ENCODE measurements around the gene AOPEP. TPM values are rescaled to one million over a fixed set of nuclear protein-coding genes. Genes with fewer than 3 reads are reported as not detected.
A peak's percentile ranks its signal among the peaks of the same experiment; 100 is the strongest.

Gene AOPEP
- total RNA-seq, 1 donor from 2014 or later: 305 TPM

GRCh38 chr9:94900222-94901018 lies 173.9 kb downstream of the AOPEP start:
- peak in 1 of 2 donors; percentile 87 for DNase-seq (ENCODE audit: extremely low spot score in 2 of 2)
- no peak for TF ChIP-seq CTCF (IDR thresholded peaks at IDR 0.05)
- TF ChIP-seq POLR2AphosphoS5 (IDR thresholded peaks at IDR 0.05; ENCODE audit: insufficient read depth in 1 of 2, low read depth in 1 of 2): peak in 1 of 2 donors; percentile 85
- TF ChIP-seq POLR2A (IDR thresholded peaks at IDR 0.05): no peak
- Histone ChIP-seq H3K9me3 (no peaks in the 10 kb centered on the region), H3K4me3 (peak overlapping the region; percentile 17 to 26), H3K4me1 (peaks cover 40% of the 10 kb centered on the region), H3K27ac (peak overlapping the region; percentile 90), H3K27me3 (no peaks in the 10 kb centered on the region), H3K36me3 (no peaks in the 10 kb centered on the region)
- intact Hi-C loops (cut with DNase I): no loop called here

- H3K27me3 ChIP-seq: no peaks in the 10 kb centered on the region
- peaks cover 40% of the 10 kb centered on the region for H3K4me1 ChIP-seq
- no peak overlapping the region for H3K4me3 ChIP-seq
- DNase-seq (ENCODE audit: extremely low spot score in 2 of 2): no peak
- no peaks in the 10 kb centered on the region for H3K36me3 ChIP-seq
- H3K27ac ChIP-seq: peak overlapping the region; percentile 90
- H3K9me3 ChIP-seq: no peaks in the 10 kb centered on the region
- intact Hi-C loops (cut with DNase I): no loop called here
- TF ChIP-seq POLR2A (IDR thresholded peaks at IDR 0.05) (no peak), CTCF (IDR thresholded peaks at IDR 0.05) (no peak), POLR2AphosphoS5 (IDR thresholded peaks at IDR 0.05; ENCODE audit: insufficient read depth in 1 of 2, low read depth in 1 of 2) (peak in 1 of 2 donors; percentile 9)
These were observed 174.5 kb downstream of the AOPEP start for GRCh38 chr9:94901019-94901363.

- Histone ChIP-seq H3K27me3 (no peaks in the 10 kb centered on the region), H3K36me3 (no peaks in the 10 kb centered on the region), H3K27ac (no peak overlapping the region), H3K9me3 (no peaks in the 10 kb centered on the region), H3K4me3 (no peak overlapping the region), H3K4me1 (peaks cover 40% of the 10 kb centered on the region)
- intact Hi-C loops (cut with DNase I): no loop called here
- DNase-seq (ENCODE audit: extremely low spot score in 2 of 2): peak in 1 of 2 donors; percentile 18
- TF ChIP-seq POLR2A (IDR thresholded peaks at IDR 0.05) (no peak), POLR2AphosphoS5 (IDR thresholded peaks at IDR 0.05; ENCODE audit: insufficient read depth in 1 of 2, low read depth in 1 of 2) (no peak), CTCF (IDR thresholded peaks at IDR 0.05) (no peak)
These were observed 177.5 kb downstream of the AOPEP start for GRCh38 chr9:94903961-94904421.

- Histone ChIP-seq H3K4me1 (peaks cover 39% of the 10 kb centered on the region), H3K27me3 (no peaks in the 10 kb centered on the region), H3K36me3 (no peaks in the 10 kb centered on the region), H3K27ac (no peak overlapping the region), H3K4me3 (no peak overlapping the region), H3K9me3 (no peaks in the 10 kb centered on the region)
- no peak for DNase-seq (ENCODE audit: extremely low spot score in 2 of 2)
- no peak for TF ChIP-seq POLR2A (IDR thresholded peaks at IDR 0.05)
- TF ChIP-seq POLR2AphosphoS5 (IDR thresholded peaks at IDR 0.05; ENCODE audit: insufficient read depth in 1 of 2, low read depth in 1 of 2): no peak
- TF ChIP-seq CTCF (IDR thresholded peaks at IDR 0.05): no peak
- intact Hi-C loops (cut with DNase I): no loop called here
These were observed 178.3 kb downstream of the AOPEP start for GRCh38 chr9:94904806-94905205.

- Histone ChIP-seq H3K4me1 (peaks cover 31% of the 10 kb centered on the region), H3K27ac (no peak overlapping the region), H3K36me3 (no peaks in the 10 kb centered on the region), H3K27me3 (no peaks in the 10 kb centered on the region), H3K4me3 (no peak overlapping the region), H3K9me3 (no peaks in the 10 kb centered on the region)
- intact Hi-C loops (cut with DNase I): no loop called here
- TF ChIP-seq POLR2A (IDR thresholded peaks at IDR 0.05) (no peak), POLR2AphosphoS5 (IDR thresholded peaks at IDR 0.05; ENCODE audit: insufficient read depth in 1 of 2, low read depth in 1 of 2) (no peak), CTCF (IDR thresholded peaks at IDR 0.05) (no peak)
- peak in 1 of 2 donors; percentile 32 for DNase-seq (ENCODE audit: extremely low spot score in 2 of 2)
These were observed 179.1 kb downstream of the AOPEP start for GRCh38 chr9:94905606-94906005.
